DOHH2 (cell line): Measurements from ENCODE around the gene UBE2Q2.

Experiments used
- H3F3A ChIP-seq: fragments of 200-600 bp; sonication (generic), shearing (Covaris generic); 2 replicates; pipeline ENCODE4 v1.6.0; 2016; ENCODE audit warnings: antibody characterized with exemption, mild to moderate bottlenecking; ENCODE audit not compliant: control insufficient read depth, insufficient read depth
- H3K27ac ChIP-seq: fragments of 200-600 bp; sonication (generic); 2 replicates; pipeline ENCODE4 v1.5.1; 2014; ENCODE audit warnings: low read depth, mild to moderate bottlenecking, low read length, moderate library complexity
- H3K27me3 ChIP-seq: fragments of 200-600 bp; sonication (generic); 2 replicates; pipeline ENCODE4 v1.6.1; 2014; ENCODE audit warnings: mild to moderate bottlenecking, low read length, mixed read lengths; ENCODE audit not compliant: control insufficient read depth
- H3K36me3 ChIP-seq: fragments of 200-600 bp; sonication (generic); 2 replicates; pipeline ENCODE4 v1.6.1; 2014; ENCODE audit warnings: mild to moderate bottlenecking, low read length, moderate library complexity, mixed read lengths; ENCODE audit not compliant: control insufficient read depth
- H3K4me1 ChIP-seq: fragments of 200-600 bp; sonication (generic); 2 replicates; pipeline ENCODE4 v1.6.1; 2014; ENCODE audit warnings: mild to moderate bottlenecking, low read length, mixed read lengths; ENCODE audit not compliant: control insufficient read depth
- H3K4me2 ChIP-seq: fragments of 200-600 bp; sonication (generic); 2 replicates; pipeline ENCODE4 v1.6.0; 2014; ENCODE audit warnings: mild to moderate bottlenecking, low read length, moderate library complexity
- H3K4me3 ChIP-seq: fragments of 200-600 bp; sonication (generic); 2 replicates; pipeline ENCODE4 v1.5.1; 2014; ENCODE audit warnings: mild to moderate bottlenecking, low read length, mixed read lengths
- H3K79me2 ChIP-seq: fragments of 200-600 bp; sonication (generic); 2 replicates; pipeline ENCODE4 v1.6.1; 2014; ENCODE audit warnings: mild to moderate bottlenecking, low read length, mixed read lengths; ENCODE audit not compliant: control insufficient read depth
- H3K9me2 ChIP-seq: fragments of 200-600 bp; sonication (generic); replicated peaks from 2 replicates; pipeline ENCODE4 v1.6.1; 2014; ENCODE audit warnings: mild to moderate bottlenecking, low read length, mixed read lengths; ENCODE audit not compliant: control insufficient read depth
- H3K9me3 ChIP-seq: fragments of 200-600 bp; sonication (generic); 2 replicates; pipeline ENCODE4 v1.6.1; 2014; ENCODE audit warnings: antibody characterized with exemption, low read length, mixed read lengths; ENCODE audit not compliant: control insufficient read depth, insufficient read depth
- H4K20me1 ChIP-seq: fragments of 200-600 bp; sonication (generic); 2 replicates; pipeline ENCODE4 v1.6.0; 2014; ENCODE audit warnings: low read depth, mild to moderate bottlenecking, antibody characterized with exemption, low read length, moderate library complexity; ENCODE audit not compliant: control insufficient read depth, insufficient read depth
- EZH2phosphoT487 ChIP-seq: fragments of 200-600 bp; sonication (generic); IDR thresholded peaks from 2 replicates; pipeline ENCODE4 v1.6.1; 2017; ENCODE audit warnings: borderline replicate concordance, mild to moderate bottlenecking, antibody characterized with exemption, low read length, moderate library complexity, mixed read lengths
- TF ChIP-seq, protein P1 (sequence below): fragments of 200-600 bp; sonication (generic); IDR thresholded peaks from one replicate; pipeline ENCODE4 v1.5.1; 2014; ENCODE audit warnings: antibody characterized with exemption, mild to moderate bottlenecking, low read depth, low read length; ENCODE audit not compliant: poor library complexity, severe bottlenecking

UBE2Q2 gene

DNA sequence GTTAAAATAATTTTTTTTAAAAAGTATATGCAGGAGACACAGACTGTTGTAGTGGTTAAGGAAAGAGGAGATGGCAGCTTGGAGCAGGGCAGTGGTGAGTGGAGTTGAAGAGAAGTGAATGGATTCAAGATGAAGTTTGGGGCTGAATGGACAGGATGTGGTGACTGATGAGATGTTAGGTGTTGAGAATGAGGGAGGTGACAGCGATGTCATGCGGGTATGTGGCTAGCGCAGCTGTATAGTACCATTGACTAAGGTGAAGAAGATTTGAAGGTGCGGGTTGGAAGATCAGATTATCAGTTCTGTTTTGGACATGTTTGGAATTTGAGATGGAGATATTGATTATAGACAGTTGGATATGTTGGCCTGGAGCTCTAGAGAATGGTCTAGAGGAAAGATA is 80.5 kb downstream of the UBE2Q2 start:
- Histone ChIP-seq H3K9me3 (no peaks in the 10 kb centered on the region), H3K4me1 (peaks cover 35% of the 10 kb centered on the region), H3K27ac (no peak overlapping the region), H3K36me3 (peaks cover 26% of the 10 kb centered on the region), H3K4me3 (no peak overlapping the region), H3K27me3 (no peaks in the 10 kb centered on the region), H4K20me1 (no peaks in the 10 kb centered on the region), H3F3A (no peaks in the 10 kb centered on the region), H3K4me2 (no peak overlapping the region), H3K9me2 (no peaks in the 10 kb centered on the region), H3K79me2 (no peaks in the 10 kb centered on the region)
- TF ChIP-seq, protein P1, sequence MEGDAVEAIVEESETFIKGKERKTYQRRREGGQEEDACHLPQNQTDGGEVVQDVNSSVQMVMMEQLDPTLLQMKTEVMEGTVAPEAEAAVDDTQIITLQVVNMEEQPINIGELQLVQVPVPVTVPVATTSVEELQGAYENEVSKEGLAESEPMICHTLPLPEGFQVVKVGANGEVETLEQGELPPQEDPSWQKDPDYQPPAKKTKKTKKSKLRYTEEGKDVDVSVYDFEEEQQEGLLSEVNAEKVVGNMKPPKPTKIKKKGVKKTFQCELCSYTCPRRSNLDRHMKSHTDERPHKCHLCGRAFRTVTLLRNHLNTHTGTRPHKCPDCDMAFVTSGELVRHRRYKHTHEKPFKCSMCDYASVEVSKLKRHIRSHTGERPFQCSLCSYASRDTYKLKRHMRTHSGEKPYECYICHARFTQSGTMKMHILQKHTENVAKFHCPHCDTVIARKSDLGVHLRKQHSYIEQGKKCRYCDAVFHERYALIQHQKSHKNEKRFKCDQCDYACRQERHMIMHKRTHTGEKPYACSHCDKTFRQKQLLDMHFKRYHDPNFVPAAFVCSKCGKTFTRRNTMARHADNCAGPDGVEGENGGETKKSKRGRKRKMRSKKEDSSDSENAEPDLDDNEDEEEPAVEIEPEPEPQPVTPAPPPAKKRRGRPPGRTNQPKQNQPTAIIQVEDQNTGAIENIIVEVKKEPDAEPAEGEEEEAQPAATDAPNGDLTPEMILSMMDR, result no peak
- no peak for TF ChIP-seq EZH2phosphoT487

DNA sequence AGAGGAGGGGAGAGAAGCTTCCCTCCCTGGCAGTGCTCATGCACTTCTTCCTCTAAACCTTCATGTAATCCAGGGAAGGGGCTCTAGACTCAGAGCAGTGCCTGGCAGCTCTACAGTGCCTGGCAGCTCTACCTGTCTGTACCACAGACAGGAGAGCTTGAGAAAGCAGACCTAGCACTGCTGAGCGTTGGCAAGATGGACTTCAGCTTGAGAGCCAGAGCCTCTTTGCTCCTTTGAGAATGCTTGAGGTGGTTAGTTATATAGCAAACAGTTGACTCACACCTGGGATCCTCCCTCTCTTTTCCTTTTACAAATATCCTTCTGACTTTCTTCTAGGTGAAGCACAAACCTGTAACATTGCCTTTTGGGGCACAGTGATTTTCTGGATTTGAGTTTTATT is 81.3 kb downstream of the UBE2Q2 start:
- no peak overlapping the region for H3K4me3 ChIP-seq
- H3K27ac ChIP-seq, result no peak overlapping the region
- H3K9me3 ChIP-seq, result no peaks in the 10 kb centered on the region
- no peaks in the 10 kb centered on the region for H3K79me2 ChIP-seq
- peaks cover 35% of the 10 kb centered on the region for H3K4me1 ChIP-seq
- no peaks in the 10 kb centered on the region for H3F3A ChIP-seq
- H3K36me3 ChIP-seq, result peaks cover 23% of the 10 kb centered on the region
- no peaks in the 10 kb centered on the region for H3K27me3 ChIP-seq
- no peaks in the 10 kb centered on the region for H4K20me1 ChIP-seq
- no peaks in the 10 kb centered on the region for H3K9me2 ChIP-seq
- no peak overlapping the region for H3K4me2 ChIP-seq
- TF ChIP-seq EZH2phosphoT487, result no peak
- TF ChIP-seq, protein P1, result no peak

DNA sequence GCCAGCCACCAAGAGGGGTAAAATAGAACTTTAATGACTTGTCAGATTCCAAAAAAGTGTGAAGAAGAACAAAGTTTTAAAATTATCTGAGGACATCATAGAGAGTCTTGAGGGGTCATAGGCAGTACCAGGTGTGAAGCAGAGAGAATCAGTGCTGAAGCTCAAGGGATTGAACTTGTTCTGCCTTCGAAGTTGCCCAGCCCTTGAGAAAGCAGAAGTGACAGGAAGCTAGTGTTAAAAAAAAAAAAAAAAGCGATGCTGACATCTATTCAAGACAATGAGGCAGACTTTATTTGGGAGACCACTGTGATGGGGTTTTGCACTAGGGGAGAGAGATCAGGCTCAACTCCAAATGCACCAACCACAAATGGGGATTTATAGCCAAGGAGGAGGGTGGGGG is 82.2 kb downstream of the UBE2Q2 start:
- H3K27ac ChIP-seq, result no peak overlapping the region
- no peaks in the 10 kb centered on the region for H3K9me2 ChIP-seq
- no peaks in the 10 kb centered on the region for H3K79me2 ChIP-seq
- H3K4me3 ChIP-seq, result no peak overlapping the region
- H3K9me3 ChIP-seq, result no peaks in the 10 kb centered on the region
- no peaks in the 10 kb centered on the region for H4K20me1 ChIP-seq
- TF ChIP-seq EZH2phosphoT487, result no peak
- TF ChIP-seq, protein P1, result no peak
- H3F3A ChIP-seq, result no peaks in the 10 kb centered on the region
- peaks cover 35% of the 10 kb centered on the region for H3K4me1 ChIP-seq
- H3K4me2 ChIP-seq, result no peak overlapping the region
- no peaks in the 10 kb centered on the region for H3K27me3 ChIP-seq
- peaks cover 30% of the 10 kb centered on the region for H3K36me3 ChIP-seq

DNA sequence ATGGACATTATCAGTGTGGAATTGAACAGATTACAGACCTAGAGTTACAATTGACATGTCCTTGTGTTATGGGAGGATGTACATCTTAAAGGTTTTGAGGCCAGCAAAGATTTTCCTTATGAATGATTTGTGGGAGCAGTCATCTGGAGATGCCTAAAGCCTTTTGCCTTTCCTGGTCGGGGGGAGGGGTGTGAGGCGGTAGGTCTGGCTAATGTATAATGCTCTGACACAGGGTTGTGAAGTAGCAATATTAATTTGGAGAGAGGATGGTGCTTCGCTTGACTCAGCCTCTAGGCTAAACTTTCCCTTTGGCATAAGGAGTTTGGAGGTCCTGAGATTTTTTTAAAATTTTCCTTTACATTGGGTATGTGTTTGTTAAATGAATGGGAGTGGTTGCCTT is 83.7 kb downstream of the UBE2Q2 start:
- no peaks in the 10 kb centered on the region for H3K9me3 ChIP-seq
- H3K36me3 ChIP-seq, result peaks cover 38% of the 10 kb centered on the region
- no peaks in the 10 kb centered on the region for H4K20me1 ChIP-seq
- no peaks in the 10 kb centered on the region for H3K27me3 ChIP-seq
- H3K4me2 ChIP-seq, result no peak overlapping the region
- H3K4me1 ChIP-seq, result peaks cover 35% of the 10 kb centered on the region
- no peak overlapping the region for H3K27ac ChIP-seq
- TF ChIP-seq, protein P1, result no peak
- no peak for TF ChIP-seq EZH2phosphoT487
- no peak overlapping the region for H3K4me3 ChIP-seq
- no peaks in the 10 kb centered on the region for H3K79me2 ChIP-seq
- no peaks in the 10 kb centered on the region for H3K9me2 ChIP-seq
- no peaks in the 10 kb centered on the region for H3F3A ChIP-seq
